ENCODE data around the gene RNF144B. TPM values are rescaled to one million over a fixed set of nuclear protein-coding genes. Genes with fewer than 3 reads are reported as not detected.
"Not testable (repeated sequence)": the region's sequence is repeated elsewhere in the genome, so short reads cannot be mapped to it uniquely, and the experiment has no call there.

RNF144B gene
- total RNA-seq, 1 donor from 2014 or later = 33.4 TPM

GRCh38 chr6:18439581-18439980, 52.4 kb downstream of the RNF144B start:
- DNase-seq (ENCODE audit: extremely low read depth, low read depth, low spot score) = no peak

- no peak for DNase-seq (ENCODE audit: extremely low read depth, low read depth, low spot score)
Measured at GRCh38 chr6:18441251-18441979, 54.3 kb downstream of the RNF144B start.

GRCh38 chr6:18444111-18444510, 57.0 kb downstream of the RNF144B start:
- no peak for DNase-seq (ENCODE audit: extremely low read depth, low read depth, low spot score)

GRCh38 chr6:18445228-18445627, 58.1 kb downstream of the RNF144B start:
- no peak for DNase-seq (ENCODE audit: extremely low read depth, low read depth, low spot score)

- no peak for DNase-seq (ENCODE audit: extremely low read depth, low read depth, low spot score)
Measured at GRCh38 chr6:18446771-18447170, 59.6 kb downstream of the RNF144B start.

DNA sequence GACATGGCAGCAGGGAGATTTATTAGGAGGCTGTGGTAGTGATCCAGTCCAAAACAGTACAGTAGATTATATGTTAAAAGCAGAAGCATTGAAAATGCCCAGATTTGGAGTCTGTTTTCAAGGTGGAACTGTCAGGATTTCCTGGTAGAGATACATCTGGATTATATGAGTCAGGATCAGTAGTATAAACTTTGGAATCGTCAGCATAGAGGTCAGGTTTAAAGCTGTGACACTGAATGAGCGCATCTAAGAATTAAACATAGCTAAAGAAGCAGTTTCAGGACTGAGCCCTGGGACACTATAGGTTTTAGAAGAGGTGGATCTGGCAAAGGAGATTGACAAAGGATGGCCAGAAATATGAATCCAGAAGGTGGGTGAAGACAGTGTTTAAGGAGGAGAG, 60.4 kb downstream of the RNF144B start:
- DNase-seq (ENCODE audit: extremely low read depth, low read depth, low spot score) = no peak

- no peak for DNase-seq (ENCODE audit: extremely low read depth, low read depth, low spot score)
Measured at GRCh38 chr6:18451756-18452155, 64.6 kb downstream of the RNF144B start.

DNA sequence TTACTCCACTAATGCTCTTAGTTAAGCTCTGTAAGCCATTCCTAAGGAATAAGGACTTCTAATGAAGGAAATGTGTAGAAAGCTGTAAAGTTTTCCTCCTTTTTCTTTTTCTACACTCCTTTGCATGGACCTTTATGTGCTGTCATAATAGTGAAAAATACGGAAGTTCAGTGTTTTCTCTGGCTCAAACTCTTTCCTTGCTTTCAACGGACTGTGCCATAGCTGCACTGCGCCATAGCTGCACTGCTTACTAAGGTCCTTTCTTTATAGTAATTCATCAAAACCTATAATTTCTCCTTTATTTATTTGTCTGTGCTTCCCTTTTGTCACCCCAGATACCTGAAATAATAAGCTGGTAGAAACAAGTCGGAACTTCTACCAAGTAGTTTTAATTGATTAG, 67.3 kb downstream of the RNF144B start:
- DNase-seq (ENCODE audit: extremely low read depth, low read depth, low spot score) = no peak

GRCh38 chr6:18457065-18457737, 70.1 kb downstream of the RNF144B start:
- DNase-seq (ENCODE audit: extremely low read depth, low read depth, low spot score) = no peak

GRCh38 chr6:18458086-18458485, 70.9 kb downstream of the RNF144B start:
- not testable (repeated sequence) for DNase-seq (ENCODE audit: extremely low read depth, low read depth, low spot score)

DNA sequence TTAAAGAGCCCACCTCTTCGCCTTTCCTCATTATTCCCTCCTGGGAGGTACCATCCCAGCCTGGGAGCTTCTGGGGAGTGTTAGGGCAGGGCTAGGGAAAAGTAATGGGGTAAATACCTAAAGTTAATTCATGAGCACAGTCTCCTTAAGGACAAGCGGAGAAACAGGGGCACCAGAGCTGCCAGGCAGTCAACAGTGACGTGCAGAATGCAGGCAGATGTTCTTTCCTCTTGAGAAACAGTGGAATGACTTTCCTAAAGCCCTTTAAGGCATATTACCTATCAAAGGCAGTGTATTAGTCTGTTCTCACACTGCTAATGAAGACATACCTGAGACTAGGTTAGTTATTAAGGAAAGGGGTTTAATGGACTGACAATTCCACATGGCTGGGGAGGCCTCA, 76.3 kb downstream of the RNF144B start:
- DNase-seq (ENCODE audit: extremely low read depth, low read depth, low spot score) = no peak

DNA sequence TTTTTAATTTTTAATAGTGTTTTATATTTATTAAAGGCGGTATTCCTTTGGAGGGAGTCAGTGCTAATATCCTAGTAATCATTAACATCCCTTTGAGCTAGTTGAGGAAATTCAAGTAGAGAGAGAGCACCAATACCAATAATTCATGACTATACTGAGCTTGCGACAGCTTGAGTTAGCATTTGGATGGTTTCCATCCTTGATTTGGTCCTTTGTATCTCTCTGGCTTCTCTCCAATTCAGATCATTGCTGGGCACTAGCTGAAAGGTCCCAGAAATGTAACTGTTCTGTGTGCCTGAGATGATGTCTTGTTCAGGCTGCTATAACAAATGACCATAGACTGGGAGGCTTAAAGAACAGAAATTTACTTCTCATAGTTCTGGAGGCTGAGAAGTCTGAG, 77.0 kb downstream of the RNF144B start:
- no peak for DNase-seq (ENCODE audit: extremely low read depth, low read depth, low spot score)

DNA sequence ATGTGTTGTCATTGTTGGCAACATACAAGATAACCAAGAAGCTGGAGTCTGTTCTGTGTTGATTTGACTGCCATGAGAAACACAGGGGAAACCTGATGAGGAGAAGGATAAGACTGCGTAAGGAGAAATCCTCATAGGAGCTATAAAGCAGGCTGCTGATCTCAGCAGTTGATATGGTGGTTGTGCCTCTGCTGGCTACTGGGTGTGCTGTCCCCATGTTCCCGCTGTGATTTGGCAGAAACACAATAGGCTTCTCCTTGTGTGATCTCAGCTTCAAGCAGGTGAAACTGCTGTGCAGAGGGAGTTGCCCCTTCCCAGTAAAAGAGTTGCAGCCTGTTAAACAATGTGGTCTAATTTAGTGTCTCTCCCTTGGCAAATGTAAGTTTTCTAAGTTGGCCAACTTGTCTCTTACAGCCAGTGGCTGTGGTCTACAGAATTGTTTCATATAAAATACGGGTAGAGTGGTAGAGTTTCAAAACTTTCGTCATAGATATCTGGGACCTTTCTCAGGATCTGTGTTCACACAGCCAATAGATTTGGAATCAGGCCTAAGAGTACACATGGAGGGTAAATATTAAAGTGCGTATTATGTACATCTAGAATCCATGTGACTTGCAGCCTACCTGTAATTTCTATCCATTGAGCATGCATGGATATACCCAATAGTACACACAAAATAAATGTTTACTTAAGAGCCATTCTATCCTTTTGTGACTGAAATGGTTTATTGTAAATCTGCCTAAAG, 78.4 kb downstream of the RNF144B start:
- DNase-seq (ENCODE audit: extremely low read depth, low read depth, low spot score) = no peak

GRCh38 chr6:18467741-18468502, 80.8 kb downstream of the RNF144B start:
- DNase-seq (ENCODE audit: extremely low read depth, low read depth, low spot score) = no peak

DNA sequence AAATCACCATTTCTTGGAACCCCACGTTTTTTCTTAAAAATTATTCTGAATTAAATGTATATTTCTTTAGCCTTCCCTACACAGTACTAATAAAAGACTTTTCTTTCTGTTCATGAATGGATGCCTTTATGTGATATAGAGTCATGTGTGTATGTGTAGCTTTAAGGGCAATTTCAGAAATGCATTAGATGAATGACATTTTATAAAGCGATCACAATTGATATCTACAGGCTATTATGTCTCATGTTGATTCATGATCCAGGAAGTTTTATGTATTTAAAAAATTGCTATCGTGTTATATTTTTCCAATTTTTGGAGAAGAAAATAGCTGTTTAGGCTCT, 81.3 kb downstream of the RNF144B start:
- no peak for DNase-seq (ENCODE audit: extremely low read depth, low read depth, low spot score)

GRCh38 chr6:18469536-18469935, 82.4 kb downstream of the RNF144B start:
- DNase-seq (ENCODE audit: extremely low read depth, low read depth, low spot score) = no peak

GRCh38 chr6:18471232-18471964, 84.2 kb downstream of the RNF144B start:
- no peak for DNase-seq (ENCODE audit: extremely low read depth, low read depth, low spot score)

GRCh38 chr6:18472941-18473340, 85.8 kb downstream of the RNF144B start:
- no peak for DNase-seq (ENCODE audit: extremely low read depth, low read depth, low spot score)

DNA sequence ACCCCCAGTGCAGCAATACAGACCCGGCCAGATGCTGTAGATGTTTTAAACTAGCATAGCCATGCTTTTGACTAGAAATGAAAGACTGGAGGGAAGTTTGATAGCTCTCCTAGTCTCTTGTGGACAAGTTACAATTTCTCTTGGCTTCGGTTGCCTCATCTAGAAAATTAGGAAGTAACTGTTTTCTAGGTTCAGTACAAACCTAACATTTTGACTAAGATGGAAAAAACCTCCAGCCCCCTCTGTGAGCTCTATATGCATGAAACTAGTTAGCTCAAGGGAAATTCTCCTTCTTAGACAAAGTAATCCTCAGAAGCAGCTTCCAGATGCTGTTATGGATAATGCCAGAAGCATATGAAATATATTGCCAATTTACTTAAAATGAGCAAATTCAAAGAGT, 86.6 kb downstream of the RNF144B start:
- DNase-seq (ENCODE audit: extremely low read depth, low read depth, low spot score) = no peak

GRCh38 chr6:18477301-18477941, 90.3 kb downstream of the RNF144B start:
- DNase-seq (ENCODE audit: extremely low read depth, low read depth, low spot score) = no peak

Measured in glomerular endothelial cell (primary cell).